Measurements from ENCODE around the gene GRPR. TPM values are rescaled to one million over a fixed set of nuclear protein-coding genes. Genes with fewer than 3 reads are reported as not detected.

Gene GRPR
- total and polyA plus RNA-seq, 4 donors, result 0.08 TPM; not detected in 3

DNA sequence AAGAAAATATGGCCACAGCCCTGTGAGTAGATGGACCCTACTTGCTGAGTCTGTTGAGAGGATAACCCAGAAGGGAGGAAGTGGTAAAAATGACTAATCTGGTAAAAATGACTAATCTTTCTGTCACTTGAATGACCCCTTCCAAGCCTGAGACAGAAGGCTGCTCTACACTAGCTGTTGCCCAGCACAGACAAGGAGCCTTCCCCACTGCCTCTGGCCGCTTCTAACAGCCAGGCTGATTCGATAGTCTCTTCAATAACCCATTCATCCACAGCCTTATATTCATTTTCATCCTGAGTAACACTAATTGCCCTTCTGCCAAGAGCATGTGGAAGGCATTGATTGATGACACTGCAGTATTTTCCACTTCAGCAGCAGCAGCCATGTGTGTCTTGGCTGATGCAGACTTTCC, 62.4 kb downstream of the GRPR start:
- Histone ChIP-seq H3K9ac (ENCODE audit: low read depth in 1 of 2, low read length in 2 of 2) (no peak overlapping the region), H3K9me3 (ENCODE audit: control insufficient read depth in 4 of 4, low read length in 3 of 4) (no peaks in the 10 kb centered on the region), H3K36me3 (ENCODE audit: control insufficient read depth in 4 of 4, insufficient read depth in 3 of 4, low read depth in 1 of 4, low read length in 3 of 4) (no peaks in the 10 kb centered on the region), H3K4me3 (ENCODE audit: low read depth in 1 of 3, low read length in 3 of 3) (no peak overlapping the region), H3K27me3 (ENCODE audit: control insufficient read depth in 4 of 4, insufficient read depth in 4 of 4, low read length in 3 of 4) (no peaks in the 10 kb centered on the region), H3K4me1 (ENCODE audit: control insufficient read depth in 4 of 4, insufficient read depth in 4 of 4, low read length in 3 of 4) (peaks cover 0 to 4% (median 1%) of the 10 kb centered on the region in 4 donors), H3K27ac (ENCODE audit: low read depth in 1 of 2, low read length in 2 of 2) (no peak overlapping the region)
- DNase-seq (ENCODE audit: low spot score), result no peak
- 81% methylated on average over 2 of the region's 2 CpGs for WGBS
- TF ChIP-seq, protein P1, sequence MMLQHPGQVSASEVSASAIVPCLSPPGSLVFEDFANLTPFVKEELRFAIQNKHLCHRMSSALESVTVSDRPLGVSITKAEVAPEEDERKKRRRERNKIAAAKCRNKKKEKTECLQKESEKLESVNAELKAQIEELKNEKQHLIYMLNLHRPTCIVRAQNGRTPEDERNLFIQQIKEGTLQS (IDR thresholded peaks at IDR 0.05), result no peak
- TF ChIP-seq NR2F2 (IDR thresholded peaks at IDR 0.05) (no peak), SP1 (IDR thresholded peaks at IDR 0.05) (no peak), HNF4G (IDR thresholded peaks at IDR 0.05) (no peak), TAF1 (conservative IDR thresholded peaks at IDR 0.05) (no peak), FOXA1 (IDR thresholded peaks at IDR 0.05) (no peak), HNF4A (conservative IDR thresholded peaks at IDR 0.05) (no peak), REST (IDR thresholded peaks at IDR 0.05) (no peak), RAD21 (IDR thresholded peaks at IDR 0.05) (no peak), FOXA2 (IDR thresholded peaks at IDR 0.05) (no peak), YY1 (IDR thresholded peaks at IDR 0.05) (no peak), RXRA (IDR thresholded peaks at IDR 0.05) (no peak), GABPA (IDR thresholded peaks at IDR 0.05 in 1 of 2, conservative IDR thresholded peaks at IDR 0.05 in 1 of 2) (no peak), JUND (IDR thresholded peaks at IDR 0.05) (no peak), MAX (IDR thresholded peaks at IDR 0.05) (no peak)
- TF ChIP-seq, protein P2, sequence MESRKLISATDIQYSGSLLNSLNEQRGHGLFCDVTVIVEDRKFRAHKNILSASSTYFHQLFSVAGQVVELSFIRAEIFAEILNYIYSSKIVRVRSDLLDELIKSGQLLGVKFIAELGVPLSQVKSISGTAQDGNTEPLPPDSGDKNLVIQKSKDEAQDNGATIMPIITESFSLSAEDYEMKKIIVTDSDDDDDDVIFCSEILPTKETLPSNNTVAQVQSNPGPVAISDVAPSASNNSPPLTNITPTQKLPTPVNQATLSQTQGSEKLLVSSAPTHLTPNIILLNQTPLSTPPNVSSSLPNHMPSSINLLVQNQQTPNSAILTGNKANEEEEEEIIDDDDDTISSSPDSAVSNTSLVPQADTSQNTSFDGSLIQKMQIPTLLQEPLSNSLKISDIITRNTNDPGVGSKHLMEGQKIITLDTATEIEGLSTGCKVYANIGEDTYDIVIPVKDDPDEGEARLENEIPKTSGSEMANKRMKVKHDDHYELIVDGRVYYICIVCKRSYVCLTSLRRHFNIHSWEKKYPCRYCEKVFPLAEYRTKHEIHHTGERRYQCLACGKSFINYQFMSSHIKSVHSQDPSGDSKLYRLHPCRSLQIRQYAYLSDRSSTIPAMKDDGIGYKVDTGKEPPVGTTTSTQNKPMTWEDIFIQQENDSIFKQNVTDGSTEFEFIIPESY (IDR thresholded peaks at IDR 0.05), result no peak
- TF ChIP-seq, protein P3, sequence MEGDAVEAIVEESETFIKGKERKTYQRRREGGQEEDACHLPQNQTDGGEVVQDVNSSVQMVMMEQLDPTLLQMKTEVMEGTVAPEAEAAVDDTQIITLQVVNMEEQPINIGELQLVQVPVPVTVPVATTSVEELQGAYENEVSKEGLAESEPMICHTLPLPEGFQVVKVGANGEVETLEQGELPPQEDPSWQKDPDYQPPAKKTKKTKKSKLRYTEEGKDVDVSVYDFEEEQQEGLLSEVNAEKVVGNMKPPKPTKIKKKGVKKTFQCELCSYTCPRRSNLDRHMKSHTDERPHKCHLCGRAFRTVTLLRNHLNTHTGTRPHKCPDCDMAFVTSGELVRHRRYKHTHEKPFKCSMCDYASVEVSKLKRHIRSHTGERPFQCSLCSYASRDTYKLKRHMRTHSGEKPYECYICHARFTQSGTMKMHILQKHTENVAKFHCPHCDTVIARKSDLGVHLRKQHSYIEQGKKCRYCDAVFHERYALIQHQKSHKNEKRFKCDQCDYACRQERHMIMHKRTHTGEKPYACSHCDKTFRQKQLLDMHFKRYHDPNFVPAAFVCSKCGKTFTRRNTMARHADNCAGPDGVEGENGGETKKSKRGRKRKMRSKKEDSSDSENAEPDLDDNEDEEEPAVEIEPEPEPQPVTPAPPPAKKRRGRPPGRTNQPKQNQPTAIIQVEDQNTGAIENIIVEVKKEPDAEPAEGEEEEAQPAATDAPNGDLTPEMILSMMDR (IDR thresholded peaks at IDR 0.05; ENCODE audit: low read depth, low read length, missing input control), result no peak
